ENCODE measurements around the gene AGR3.

DNA sequence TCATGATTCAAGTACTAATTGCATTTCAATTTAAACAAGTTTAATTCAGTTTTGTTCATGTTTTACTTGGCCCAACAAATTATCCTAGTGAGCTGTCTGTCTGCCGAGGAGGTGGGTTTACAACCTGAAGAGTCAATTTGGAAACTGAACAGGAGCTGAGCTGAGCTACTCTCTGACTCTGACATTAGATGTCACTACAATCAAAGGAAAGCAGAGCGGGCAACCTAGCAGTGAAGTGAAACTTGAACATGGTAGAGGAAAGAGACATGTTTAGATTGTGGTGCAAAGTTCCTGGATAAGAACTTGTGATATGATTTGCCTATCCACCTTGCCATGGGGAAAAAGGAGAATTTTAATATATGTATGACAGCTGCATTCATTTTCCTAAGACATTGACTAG is 9.6 kb upstream of the AGR3 start:
- TF ChIP-seq CTCF (IDR thresholded peaks at IDR 0.05 in 8 of 11, conservative IDR thresholded peaks at IDR 0.05 in 3 of 11): peak in 5 of 11 experiments; percentile 10 to 44 (median 30)
- TF ChIP-seq POLR2A (IDR thresholded peaks at IDR 0.05): no peak

Data from spleen (tissue), 7 donors.